ENCODE results near the gene SPINK14.

SPINK14 gene

GRCh38 chr5:148202531-148203203, 34.3 kb downstream of the SPINK14 start, which contains the start of gene SPINK6:
Gene SPINK6, plus strand, starts transcription at chr5:148203042. Its CDS starts 55 bp downstream, at chr5:148203097.
- DNase-seq = no peak

- peak; percentile 41 to 47 for DNase-seq
These were observed 36.9 kb downstream of the SPINK14 start for GRCh38 chr5:148205044-148205806.

GRCh38 chr5:148205865-148206264, 37.5 kb downstream of the SPINK14 start:
- no peak for DNase-seq

- DNase-seq = no peak
These were observed 38.3 kb downstream of the SPINK14 start for GRCh38 chr5:148206620-148207019.

GRCh38 chr5:148208226-148208625, 39.9 kb downstream of the SPINK14 start:
- DNase-seq = no peak

GRCh38 chr5:148209151-148209770, 40.9 kb downstream of the SPINK14 start:
- no peak for DNase-seq

GRCh38 chr5:148214665-148215185, 46.4 kb downstream of the SPINK14 start:
- no peak for DNase-seq

GRCh38 chr5:148221508-148221907, 53.2 kb downstream of the SPINK14 start:
- DNase-seq = no peak

- no peak for DNase-seq
These were observed 55.9 kb downstream of the SPINK14 start for GRCh38 chr5:148224117-148224742.

Measured in AML-193 (cell line).